ENCODE data around the gene COL4A1. TPM values are rescaled to one million over a fixed set of nuclear protein-coding genes. Genes with fewer than 3 reads are reported as not detected.

The COL4A1 gene
- polyA plus RNA-seq, 1 donor (not counting 4 experiments of a cell fraction or from before 2014, with no cell fraction given): 22.3 TPM

DNA sequence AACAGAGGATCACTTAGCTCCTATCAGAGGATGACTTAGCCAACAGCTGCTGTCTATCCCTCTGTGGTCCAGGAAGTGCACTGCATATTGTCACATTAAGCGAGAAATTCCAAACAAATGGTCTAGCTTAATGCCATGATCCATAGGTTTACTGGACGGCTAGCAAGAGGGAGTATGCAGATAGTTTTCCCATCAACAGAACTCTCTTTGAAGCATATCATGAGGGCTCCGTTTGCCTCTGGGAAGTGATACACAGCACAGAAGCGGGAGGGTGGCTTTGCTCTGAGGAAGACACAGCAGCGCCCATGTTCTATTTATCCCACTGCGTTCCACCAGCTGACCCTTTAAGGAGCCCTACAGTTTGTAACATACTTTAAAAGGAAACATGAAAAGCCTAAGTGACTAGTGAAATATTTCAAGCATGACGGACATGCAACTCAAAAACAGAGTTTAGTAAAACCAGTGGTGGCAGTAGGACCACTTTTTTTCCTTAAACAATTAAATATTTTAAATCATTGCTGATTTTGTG, 52.7 kb downstream of the COL4A1 start:
- no peak overlapping the region for H3K4me2 ChIP-seq (ENCODE audit: control insufficient read depth, extremely low read depth, insufficient read depth, low read depth, low read length)
- H3K9me3 ChIP-seq (ENCODE audit: control insufficient read depth, low read depth, low read length): no peaks in the 10 kb centered on the region
- FAIRE-seq (no peak), DNase-seq (ENCODE audit: low read depth, low spot score) (no peak)
- no peaks in the 10 kb centered on the region for H4K20me1 ChIP-seq (ENCODE audit: control insufficient read depth, extremely low read depth, insufficient read depth, low read length)
- H3K79me2 ChIP-seq (ENCODE audit: control insufficient read depth, insufficient read depth, low read length): peaks cover 10% of the 10 kb centered on the region
- H2AFZ ChIP-seq (ENCODE audit: control insufficient read depth, low read length): no peak overlapping the region
- H3K9me1 ChIP-seq (ENCODE audit: control insufficient read depth, extremely low read depth, insufficient read depth, low read length): no peaks in the 10 kb centered on the region
- no peak overlapping the region for H3K9ac ChIP-seq (ENCODE audit: control insufficient read depth, extremely low read depth, insufficient read depth, low read length)
- no peak overlapping the region for H3K4me3 ChIP-seq (ENCODE audit: control insufficient read depth in 2 of 3, extremely low read depth in 1 of 3, insufficient read depth in 2 of 3, low read depth in 1 of 3, low read length in 3 of 3)
- H3K27me3 ChIP-seq (ENCODE audit: control insufficient read depth, extremely low read depth, insufficient read depth, low read length): no peaks in the 10 kb centered on the region
- peaks cover 36% of the 10 kb centered on the region for H3K4me1 ChIP-seq (ENCODE audit: control insufficient read depth, extremely low read depth, insufficient read depth, low read length)
- no peak overlapping the region for H3K27ac ChIP-seq (ENCODE audit: control insufficient read depth, insufficient read depth, low read length)
- dilution Hi-C loops (cut with MboI; ENCODE audit: extremely low pct_ligation_motif_present, low sequenced_read_pairs): no loop called here
- H3K36me3 ChIP-seq (ENCODE audit: control insufficient read depth in 2 of 2, extremely low read depth in 1 of 2, insufficient read depth in 2 of 2, low read length in 2 of 2): peaks cover 0 to 3% of the 10 kb centered on the region in 2 experiments
- no peak for TF ChIP-seq EZH2 (IDR thresholded peaks at IDR 0.05; ENCODE audit: low read length)
- TF ChIP-seq, protein P1, sequence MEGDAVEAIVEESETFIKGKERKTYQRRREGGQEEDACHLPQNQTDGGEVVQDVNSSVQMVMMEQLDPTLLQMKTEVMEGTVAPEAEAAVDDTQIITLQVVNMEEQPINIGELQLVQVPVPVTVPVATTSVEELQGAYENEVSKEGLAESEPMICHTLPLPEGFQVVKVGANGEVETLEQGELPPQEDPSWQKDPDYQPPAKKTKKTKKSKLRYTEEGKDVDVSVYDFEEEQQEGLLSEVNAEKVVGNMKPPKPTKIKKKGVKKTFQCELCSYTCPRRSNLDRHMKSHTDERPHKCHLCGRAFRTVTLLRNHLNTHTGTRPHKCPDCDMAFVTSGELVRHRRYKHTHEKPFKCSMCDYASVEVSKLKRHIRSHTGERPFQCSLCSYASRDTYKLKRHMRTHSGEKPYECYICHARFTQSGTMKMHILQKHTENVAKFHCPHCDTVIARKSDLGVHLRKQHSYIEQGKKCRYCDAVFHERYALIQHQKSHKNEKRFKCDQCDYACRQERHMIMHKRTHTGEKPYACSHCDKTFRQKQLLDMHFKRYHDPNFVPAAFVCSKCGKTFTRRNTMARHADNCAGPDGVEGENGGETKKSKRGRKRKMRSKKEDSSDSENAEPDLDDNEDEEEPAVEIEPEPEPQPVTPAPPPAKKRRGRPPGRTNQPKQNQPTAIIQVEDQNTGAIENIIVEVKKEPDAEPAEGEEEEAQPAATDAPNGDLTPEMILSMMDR (optimal IDR thresholded peaks at IDR 0.05 in 1 of 3, IDR thresholded peaks at IDR 0.05 in 1 of 3, conservative IDR thresholded peaks at IDR 0.05 in 1 of 3; ENCODE audit: extremely low read depth in 1 of 3, insufficient read depth in 2 of 3, low read length in 3 of 3): no peak

DNA sequence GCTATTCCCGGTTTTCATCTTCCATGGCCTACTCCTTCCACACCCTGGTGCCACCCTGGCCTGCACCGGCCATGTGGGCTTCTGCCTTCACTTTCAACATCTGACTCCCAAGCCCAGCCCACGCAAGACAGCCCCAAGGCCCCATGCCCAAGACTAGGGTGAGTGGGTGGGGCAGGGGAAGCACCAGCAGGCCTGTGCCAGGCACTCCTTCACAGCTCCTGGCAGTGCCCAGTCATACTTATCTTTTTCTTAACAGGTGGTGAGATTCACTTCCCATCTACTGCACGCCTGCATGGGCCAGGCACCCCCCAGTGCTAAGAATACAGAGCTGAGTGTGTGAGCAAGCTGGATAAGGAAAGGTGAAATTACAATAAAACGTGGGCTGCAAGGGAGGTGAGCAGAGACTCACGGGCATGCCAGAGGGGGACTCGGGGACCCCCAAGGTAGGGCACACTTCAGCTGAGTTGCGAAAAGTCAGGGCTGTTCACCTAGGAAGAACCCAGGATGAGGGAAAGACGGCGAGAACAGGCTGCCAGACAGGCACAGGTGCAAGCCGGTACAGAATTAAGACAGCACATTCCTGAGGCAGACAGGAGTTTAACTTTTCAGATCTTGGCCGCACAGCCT, 55.7 kb downstream of the COL4A1 start:
- Histone ChIP-seq H3K4me1 (ENCODE audit: control insufficient read depth, extremely low read depth, insufficient read depth, low read length) (peaks cover 23% of the 10 kb centered on the region), H4K20me1 (ENCODE audit: control insufficient read depth, extremely low read depth, insufficient read depth, low read length) (no peaks in the 10 kb centered on the region), H3K9me3 (ENCODE audit: control insufficient read depth, low read depth, low read length) (no peaks in the 10 kb centered on the region), H3K79me2 (ENCODE audit: control insufficient read depth, insufficient read depth, low read length) (peaks cover 6% of the 10 kb centered on the region), H3K27ac (ENCODE audit: control insufficient read depth, insufficient read depth, low read length) (no peak overlapping the region), H2AFZ (ENCODE audit: control insufficient read depth, low read length) (no peak overlapping the region), H3K9me1 (ENCODE audit: control insufficient read depth, extremely low read depth, insufficient read depth, low read length) (no peaks in the 10 kb centered on the region), H3K4me3 (ENCODE audit: control insufficient read depth in 2 of 3, extremely low read depth in 1 of 3, insufficient read depth in 2 of 3, low read depth in 1 of 3, low read length in 3 of 3) (no peak overlapping the region), H3K9ac (ENCODE audit: control insufficient read depth, extremely low read depth, insufficient read depth, low read length) (no peak overlapping the region), H3K4me2 (ENCODE audit: control insufficient read depth, extremely low read depth, insufficient read depth, low read depth, low read length) (no peak overlapping the region), H3K36me3 (ENCODE audit: control insufficient read depth in 2 of 2, extremely low read depth in 1 of 2, insufficient read depth in 2 of 2, low read length in 2 of 2) (peaks cover 0 to 5% of the 10 kb centered on the region in 2 experiments), H3K27me3 (ENCODE audit: control insufficient read depth, extremely low read depth, insufficient read depth, low read length) (no peaks in the 10 kb centered on the region)
- dilution Hi-C loops (cut with MboI; ENCODE audit: extremely low pct_ligation_motif_present, low sequenced_read_pairs): no loop called here
- FAIRE-seq (no peak), DNase-seq (ENCODE audit: low read depth, low spot score) (no peak)
- TF ChIP-seq, protein P1 (optimal IDR thresholded peaks at IDR 0.05 in 1 of 3, IDR thresholded peaks at IDR 0.05 in 1 of 3, conservative IDR thresholded peaks at IDR 0.05 in 1 of 3; ENCODE audit: extremely low read depth in 1 of 3, insufficient read depth in 2 of 3, low read length in 3 of 3): no peak
- TF ChIP-seq EZH2 (IDR thresholded peaks at IDR 0.05; ENCODE audit: low read length): no peak

Data from keratinocyte (primary cell).